Type B pancreatic cell (in vitro differentiated cells): ENCODE results near the gene PLPPR1. TPM values are rescaled to one million over a fixed set of nuclear protein-coding genes. Genes with fewer than 3 reads are reported as not detected.

Experiments
- DNase-seq: peaks from one replicate; pipeline ENCODE4 v3.0.0; 2021; ENCODE audit warnings: mixed read lengths; ENCODE audit not compliant: unreplicated experiment; ENCODE audit errors: extremely low spot score
- H3K27ac Mint-ChIP-seq: 2 replicates; pipeline ENCODE4 v1.8.0; 2021; ENCODE audit warnings: mild to moderate bottlenecking, mixed read lengths
- H3K27me3 Mint-ChIP-seq: 2 replicates; pipeline ENCODE4 v1.8.0; 2021; ENCODE audit warnings: mixed read lengths
- H3K36me3 Mint-ChIP-seq: 2 replicates; pipeline ENCODE4 v1.8.0; 2021; ENCODE audit warnings: mixed read lengths
- H3K4me1 Mint-ChIP-seq: one replicate; pipeline ENCODE4 v1.8.0; 2021; ENCODE audit warnings: mixed read lengths; ENCODE audit not compliant: unreplicated experiment
- H3K4me3 Mint-ChIP-seq: 2 replicates; pipeline ENCODE4 v1.8.0; 2021; ENCODE audit warnings: mild to moderate bottlenecking, mixed read lengths
- H3K9me3 Mint-ChIP-seq: 2 replicates; pipeline ENCODE4 v1.8.0; 2021; ENCODE audit warnings: mixed read lengths
- CTCF ChIP-seq: fragments of 200-600 bp; sonication (generic); conservative IDR thresholded peaks from 2 replicates; pipeline ENCODE4 v1.5.0; 2021; ENCODE audit warnings: antibody characterized with exemption, mild to moderate bottlenecking
- total RNA-seq: library from RNA; stranded (reverse); gene quantifications from 2 replicates; pipeline ENCODE4 v1.2.1, GENCODE V29; 2021; ENCODE audit warnings: low replicate concordance

Gene PLPPR1
- total RNA-seq, 1 donor from 2014 or later, result 3.2 TPM

- no peak for TF ChIP-seq CTCF
- no peaks in the 10 kb centered on the region for H3K4me1 Mint-ChIP-seq
- H3K36me3 Mint-ChIP-seq, result no peaks in the 10 kb centered on the region
- H3K27me3 Mint-ChIP-seq, result peaks cover 3% of the 10 kb centered on the region
- DNase-seq, result no peak
- no peak overlapping the region for H3K4me3 Mint-ChIP-seq
- no peaks in the 10 kb centered on the region for H3K9me3 Mint-ChIP-seq
- H3K27ac Mint-ChIP-seq, result no peak overlapping the region
These were observed 308.7 kb downstream of the PLPPR1 start for GRCh38 chr9:101337237-101337636.

GRCh38 chr9:101341958-101342357 lies 313.4 kb downstream of the PLPPR1 start:
- TF ChIP-seq CTCF, result no peak
- Mint-ChIP-seq H3K4me3 (no peak overlapping the region), H3K27me3 (peaks cover 3% of the 10 kb centered on the region), H3K27ac (no peak overlapping the region), H3K36me3 (no peaks in the 10 kb centered on the region), H3K4me1 (no peaks in the 10 kb centered on the region), H3K9me3 (no peaks in the 10 kb centered on the region)
- no peak for DNase-seq

- Mint-ChIP-seq H3K27me3 (peaks cover 3% of the 10 kb centered on the region), H3K4me3 (no peak overlapping the region), H3K36me3 (no peaks in the 10 kb centered on the region), H3K27ac (no peak overlapping the region), H3K4me1 (no peaks in the 10 kb centered on the region), H3K9me3 (no peaks in the 10 kb centered on the region)
- DNase-seq, result no peak
- no peak for TF ChIP-seq CTCF
These were observed 314.1 kb downstream of the PLPPR1 start for GRCh38 chr9:101342595-101342994.

GRCh38 chr9:101350285-101350684 lies 321.8 kb downstream of the PLPPR1 start:
- Mint-ChIP-seq H3K27ac (no peak overlapping the region), H3K27me3 (peaks cover 3% of the 10 kb centered on the region), H3K36me3 (no peaks in the 10 kb centered on the region), H3K9me3 (peaks cover 9% of the 10 kb centered on the region), H3K4me1 (no peaks in the 10 kb centered on the region), H3K4me3 (no peak overlapping the region)
- no peak for TF ChIP-seq CTCF
- DNase-seq, result no peak

GRCh38 chr9:101352892-101353463 lies 324.5 kb downstream of the PLPPR1 start:
- no peaks in the 10 kb centered on the region for H3K4me1 Mint-ChIP-seq
- TF ChIP-seq CTCF, result no peak
- no peak for DNase-seq

GRCh38 chr9:101353683-101354082 lies 325.2 kb downstream of the PLPPR1 start:
- Mint-ChIP-seq H3K27ac (no peak overlapping the region), H3K4me1 (no peaks in the 10 kb centered on the region), H3K36me3 (no peaks in the 10 kb centered on the region), H3K4me3 (no peak overlapping the region), H3K27me3 (no peaks in the 10 kb centered on the region), H3K9me3 (peaks cover 8% of the 10 kb centered on the region)
- no peak for TF ChIP-seq CTCF
- DNase-seq, result no peak

More at GRCh38 chr9:101352892-101353463, 324.5 kb downstream of the PLPPR1 start:
- H3K27ac Mint-ChIP-seq, result no peak overlapping the region
- peaks cover 3% of the 10 kb centered on the region for H3K27me3 Mint-ChIP-seq
- peaks cover 9% of the 10 kb centered on the region for H3K9me3 Mint-ChIP-seq
- H3K4me3 Mint-ChIP-seq, result no peak overlapping the region
- no peaks in the 10 kb centered on the region for H3K36me3 Mint-ChIP-seq
